Thyroid gland (tissue), 4 donors: ENCODE results near the gene USP6NL. TPM values are rescaled to one million over a fixed set of nuclear protein-coding genes. Genes with fewer than 3 reads are reported as not detected.

Source experiments
- DNase-seq, 2 donors: peaks; one replicate each; pipeline ENCODE4 v3.0.0-alpha.2; 2019
- H3K27ac ChIP-seq, 3 donors: fragments of 200-600 bp; sonication (generic); 1 replicate in 2 of 3; 2 replicates in 1 of 3; pipeline ENCODE4 v1.5.1; 2016 to 2019; ENCODE audit warnings: mild to moderate bottlenecking in 1 of 3, moderate library complexity in 1 of 3
- H3K27me3 ChIP-seq: fragments of 200-600 bp; sonication (generic); one replicate; pipeline ENCODE4 v1.5.1; 2019
- H3K36me3 ChIP-seq, 2 donors: fragments of 200-600 bp; sonication (generic); one replicate each; pipeline ENCODE4 v1.5.1; 2016 to 2019
- H3K4me1 ChIP-seq, 2 donors: fragments of 200-600 bp; sonication (generic); one replicate each; pipeline ENCODE4 v1.5.1; 2017 to 2019
- H3K4me3 ChIP-seq, 3 donors: fragments of 200-600 bp; sonication (generic); replicated peaks in 1 of 3; 1 replicate in 2 of 3; 2 replicates in 1 of 3; pipeline ENCODE4 v1.5.1; 2016; ENCODE audit warnings: mild to moderate bottlenecking in 1 of 3
- H3K9me3 ChIP-seq: fragments of 200-600 bp; sonication (generic); one replicate; pipeline ENCODE4 v1.5.1; 2017
- CTCF ChIP-seq, 6 experiments: fragments of 200-600 bp in 3 of 6; fragments of 450-650 bp in 3 of 6; sonication (generic) in 3 of 6; IDR thresholded peaks; one replicate each; pipeline ENCODE4 v1.5.1; 2016 to 2019; ENCODE audit warnings: antibody characterized with exemption in 6 of 6, mild to moderate bottlenecking in 2 of 6, inconsistent platforms in 1 of 6, moderate library complexity in 1 of 6
- POLR2A ChIP-seq, 2 donors: fragments of 450-650 bp; IDR thresholded peaks; one replicate each; pipeline ENCODE4 v1.6.1; 2017; ENCODE audit warnings: antibody characterized with exemption in 2 of 2, mild to moderate bottlenecking in 2 of 2, moderate library complexity in 1 of 2
- WGBS, 2 donors: methylation state at CpG; one replicate each; pipeline ENCODE4 v1.1.5; 2017; 5-methylcytosine and 5-hydroxymethylcytosine counted together
- intact Hi-C: fragments of 100-400 bp; cut with DNase I; formaldehyde crosslinking; loops from one replicate; pipeline ENCODE4 v1.15.1; 2023
- total RNA-seq, 4 donors: library from RNA; depleted of rRNA; stranded (reverse); fragments of >200 nt; gene quantifications; one replicate each; pipeline ENCODE4 v1.2.3, GENCODE V29; 2016

The USP6NL gene
- total RNA-seq, 4 donors from 2014 or later = 16.7 to 24.3 (median 17.8) TPM

- TF ChIP-seq POLR2A (IDR thresholded peaks at IDR 0.05) (no peak), CTCF (IDR thresholded peaks at IDR 0.05) (no peak)
- no peak overlapping the region for H3K27ac ChIP-seq
- H3K4me3 ChIP-seq = no peak overlapping the region
- no peak for DNase-seq
- no peaks in the 10 kb centered on the region for H3K4me1 ChIP-seq
- no peaks in the 10 kb centered on the region for H3K9me3 ChIP-seq
- H3K36me3 ChIP-seq = no peaks in the 10 kb centered on the region
- intact Hi-C loops = loop anchor here (10.0 kb wide), 1 partner anchor 243 kb away; no protein-coding TSS in a partner anchor
- no peaks in the 10 kb centered on the region for H3K27me3 ChIP-seq
Observed at GRCh38 chr10:11511321-11511720, 100.1 kb downstream of the USP6NL start.

DNA sequence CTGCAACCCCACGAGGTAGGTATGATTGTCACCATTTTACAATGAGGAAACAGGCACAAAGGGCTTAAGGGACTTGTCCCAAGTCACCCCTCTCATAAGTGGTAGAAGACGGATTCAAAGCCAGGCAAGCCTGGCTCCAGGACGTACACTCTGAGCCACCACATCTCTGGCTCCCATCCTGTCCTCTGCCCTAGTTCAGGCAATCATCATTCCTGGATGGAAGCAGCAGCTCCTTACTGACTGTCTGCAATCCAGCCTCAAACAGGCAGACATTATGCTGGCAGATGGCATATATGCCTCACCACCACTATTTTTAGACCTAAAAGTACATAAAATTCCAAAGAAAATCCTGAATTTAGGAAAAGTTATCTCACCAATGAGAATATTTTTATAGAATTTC, 100.7 kb downstream of the USP6NL start:
- Histone ChIP-seq H3K36me3 (no peaks in the 10 kb centered on the region), H3K27ac (no peak overlapping the region), H3K9me3 (no peaks in the 10 kb centered on the region), H3K27me3 (no peaks in the 10 kb centered on the region), H3K4me3 (no peak overlapping the region), H3K4me1 (no peaks in the 10 kb centered on the region)
- 79 to 80% methylated on average over 3 of the region's 3 CpGs for WGBS, 2 donors
- DNase-seq = no peak
- intact Hi-C loops = loop anchor here (10.0 kb wide), 1 partner anchor 244 kb away; no protein-coding TSS in a partner anchor
- TF ChIP-seq CTCF (IDR thresholded peaks at IDR 0.05) (no peak), POLR2A (IDR thresholded peaks at IDR 0.05) (no peak)

DNA sequence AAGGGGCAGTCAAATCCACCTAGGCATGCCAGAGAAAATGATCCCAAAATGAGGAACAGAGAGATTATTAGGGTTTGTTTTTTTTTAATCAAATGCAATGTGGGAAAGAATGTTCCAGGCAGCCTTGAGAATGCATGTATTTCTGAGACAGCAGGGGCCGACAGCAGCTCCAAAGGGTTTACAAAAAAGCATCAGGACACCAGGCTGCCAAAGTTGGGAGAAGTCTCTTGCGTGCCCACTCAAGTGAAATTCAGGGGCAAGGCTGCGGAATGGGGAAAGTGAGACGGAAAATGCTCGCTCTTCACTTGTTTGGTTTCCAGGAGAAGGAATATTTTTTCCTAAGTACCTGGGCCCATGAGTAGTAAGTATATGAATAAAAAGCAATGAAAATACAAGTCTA, 101.2 kb downstream of the USP6NL start:
- WGBS, 2 donors = 93 to 97% methylated on average over 5 of the region's 5 CpGs

GRCh38 chr10:11509036-11509435, 102.4 kb downstream of the USP6NL start:
- Histone ChIP-seq H3K4me3 (no peak overlapping the region), H3K9me3 (no peaks in the 10 kb centered on the region), H3K4me1 (no peaks in the 10 kb centered on the region), H3K27ac (no peak overlapping the region), H3K27me3 (no peaks in the 10 kb centered on the region), H3K36me3 (no peaks in the 10 kb centered on the region)
- WGBS, 2 donors = 96 to 97% methylated on average over 5 of the region's 5 CpGs
- DNase-seq = no peak
- intact Hi-C loops = no loop called here
- no peak for TF ChIP-seq CTCF (IDR thresholded peaks at IDR 0.05)

More for the DNA sequence above, 101.2 kb downstream of the USP6NL start:
- Histone ChIP-seq H3K27me3 (no peaks in the 10 kb centered on the region), H3K4me1 (no peaks in the 10 kb centered on the region), H3K36me3 (no peaks in the 10 kb centered on the region), H3K9me3 (no peaks in the 10 kb centered on the region), H3K27ac (no peak overlapping the region), H3K4me3 (no peak overlapping the region)
- no peak for DNase-seq
- TF ChIP-seq CTCF (IDR thresholded peaks at IDR 0.05) = no peak
- no peak for TF ChIP-seq POLR2A (IDR thresholded peaks at IDR 0.05)
- intact Hi-C loops = loop anchor here (10.0 kb wide), 1 partner anchor 245 kb away; no protein-coding TSS in a partner anchor

DNA sequence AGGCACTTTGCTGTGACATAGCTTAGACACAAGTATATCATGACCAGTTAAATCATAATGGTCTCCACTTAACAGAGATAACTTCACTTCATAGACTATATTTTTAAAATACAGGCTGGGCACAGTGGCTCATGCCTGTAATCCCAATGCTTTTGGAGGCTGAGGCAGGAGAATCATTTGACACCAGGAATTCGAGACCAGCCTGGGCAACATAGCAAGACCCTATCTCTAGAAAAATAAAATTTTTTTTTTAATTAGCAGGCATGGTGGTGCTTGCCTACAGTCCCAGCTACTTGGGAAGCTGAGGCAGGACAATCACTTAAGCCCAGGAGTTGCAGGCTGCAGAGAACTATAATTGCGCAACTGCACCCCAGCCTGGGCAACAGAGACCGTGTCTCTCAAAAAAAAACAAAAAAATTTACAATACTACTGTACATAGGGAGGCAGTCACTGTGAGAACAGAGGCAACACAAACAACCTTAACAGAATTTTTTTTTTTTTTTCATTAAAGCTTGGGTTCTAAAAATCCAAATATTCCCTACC, 105.1 kb downstream of the USP6NL start:
- intact Hi-C loops = no loop called here

More for the DNA sequence above, 105.1 kb downstream of the USP6NL start:
- H3K27ac ChIP-seq = no peak overlapping the region
- H3K9me3 ChIP-seq = no peaks in the 10 kb centered on the region
- no peaks in the 10 kb centered on the region for H3K4me1 ChIP-seq
- H3K27me3 ChIP-seq = no peaks in the 10 kb centered on the region
- no peak for TF ChIP-seq POLR2A (IDR thresholded peaks at IDR 0.05)
- TF ChIP-seq CTCF (IDR thresholded peaks at IDR 0.05) = no peak
- no peak for DNase-seq
- no peak overlapping the region for H3K4me3 ChIP-seq
- WGBS, 2 donors = 90 to 91% methylated on average over 3 of the region's 3 CpGs
- H3K36me3 ChIP-seq = no peaks in the 10 kb centered on the region
